Central memory CD8-positive, alpha-beta T cell (primary cell): ENCODE results near the gene NEAT1.

Experiments
- ATAC-seq: fragments of 150-1000 bp; cut with Tn5 transposase; replicated peaks from 2 replicates; pipeline ENCODE4 v1.10.0; 2022; ENCODE audit warnings: mild to moderate bottlenecking, moderate FRiP score, moderate number of reproducible peaks; ENCODE audit not compliant: poor library complexity, severe bottlenecking; ENCODE audit errors: extremely low read depth
- DNase-seq, 2 donors: peaks; one replicate each; pipeline ENCODE4 v3.0.0; 2021; ENCODE audit warnings: low spot score in 2 of 2
- H3K27ac Mint-ChIP-seq: one replicate; pipeline ENCODE4 v1.8.0; 2022; ENCODE audit warnings: low read depth, mild to moderate bottlenecking, moderate library complexity, mixed read lengths
- H3K27me3 Mint-ChIP-seq: one replicate; pipeline ENCODE4 v1.8.0; 2022; ENCODE audit warnings: mixed read lengths
- H3K36me3 Mint-ChIP-seq: one replicate; pipeline ENCODE4 v1.8.0; 2022; ENCODE audit warnings: mild to moderate bottlenecking, moderate library complexity, mixed read lengths; ENCODE audit not compliant: insufficient read depth
- H3K4me1 Mint-ChIP-seq: one replicate; pipeline ENCODE4 v1.8.0; 2022; ENCODE audit warnings: mixed read lengths
- H3K4me3 Mint-ChIP-seq: one replicate; pipeline ENCODE4 v1.8.0; 2022; ENCODE audit warnings: mild to moderate bottlenecking, moderate library complexity, mixed read lengths
- H3K9me3 Mint-ChIP-seq: one replicate; pipeline ENCODE4 v1.8.0; 2022; ENCODE audit warnings: mixed read lengths

The NEAT1 gene

GRCh38 chr11:65424205-65425104 is 1.9 kb downstream of the NEAT1 start:
- H3K27me3 Mint-ChIP-seq = no peaks in the 10 kb centered on the region
- peak overlapping the region; percentile 100 for H3K4me3 Mint-ChIP-seq
- H3K27ac Mint-ChIP-seq = peak overlapping the region; percentile 100
- no peaks in the 10 kb centered on the region for H3K9me3 Mint-ChIP-seq
- H3K4me1 Mint-ChIP-seq = peaks cover 85% of the 10 kb centered on the region
- ATAC-seq (no peak), DNase-seq (peak in 1 of 2 donors; percentile 49)
- peaks cover 70% of the 10 kb centered on the region for H3K36me3 Mint-ChIP-seq

GRCh38 chr11:65425105-65425970 is 2.7 kb downstream of the NEAT1 start:
- Mint-ChIP-seq H3K4me1 (peaks cover 85% of the 10 kb centered on the region), H3K27ac (peak overlapping the region; percentile 100), H3K9me3 (no peaks in the 10 kb centered on the region), H3K27me3 (no peaks in the 10 kb centered on the region), H3K36me3 (peaks cover 76% of the 10 kb centered on the region), H3K4me3 (peak overlapping the region; percentile 100)
- ATAC-seq = peak; percentile 65
- peak in 1 of 2 donors; percentile 91 for DNase-seq

GRCh38 chr11:65425971-65426838 is 3.6 kb downstream of the NEAT1 start:
- peak; percentile 41 for ATAC-seq
- H3K36me3 Mint-ChIP-seq = peaks cover 76% of the 10 kb centered on the region
- peak overlapping the region; percentile 100 for H3K4me3 Mint-ChIP-seq
- H3K27me3 Mint-ChIP-seq = no peaks in the 10 kb centered on the region
- H3K9me3 Mint-ChIP-seq = no peaks in the 10 kb centered on the region
- no peak for DNase-seq
- peak overlapping the region; percentile 100 for H3K27ac Mint-ChIP-seq
- peaks cover 85% of the 10 kb centered on the region for H3K4me1 Mint-ChIP-seq

GRCh38 chr11:65426839-65427690 is 4.5 kb downstream of the NEAT1 start:
- Mint-ChIP-seq H3K27ac (peak overlapping the region; percentile 100), H3K27me3 (no peaks in the 10 kb centered on the region), H3K4me1 (peaks cover 85% of the 10 kb centered on the region), H3K36me3 (peaks cover 69% of the 10 kb centered on the region), H3K9me3 (no peaks in the 10 kb centered on the region), H3K4me3 (peak overlapping the region; percentile 100)
- ATAC-seq (no peak), DNase-seq (no peak)

- H3K4me1 Mint-ChIP-seq = peaks cover 87% of the 10 kb centered on the region
- peaks cover 69% of the 10 kb centered on the region for H3K36me3 Mint-ChIP-seq
- ATAC-seq (no peak), DNase-seq (no peak)
- H3K27ac Mint-ChIP-seq = peak overlapping the region; percentile 100
- peak overlapping the region; percentile 100 for H3K4me3 Mint-ChIP-seq
- no peaks in the 10 kb centered on the region for H3K9me3 Mint-ChIP-seq
- no peaks in the 10 kb centered on the region for H3K27me3 Mint-ChIP-seq
These were observed 5.3 kb downstream of the NEAT1 start for GRCh38 chr11:65427691-65428577.

- no peak for DNase-seq
- ATAC-seq = no peak
- H3K36me3 Mint-ChIP-seq = peaks cover 66% of the 10 kb centered on the region
- H3K9me3 Mint-ChIP-seq = no peaks in the 10 kb centered on the region
- H3K27me3 Mint-ChIP-seq = no peaks in the 10 kb centered on the region
- H3K27ac Mint-ChIP-seq = peak overlapping the region; percentile 100
- peaks cover 88% of the 10 kb centered on the region for H3K4me1 Mint-ChIP-seq
- peak overlapping the region; percentile 100 for H3K4me3 Mint-ChIP-seq
These were observed 6.0 kb downstream of the NEAT1 start for GRCh38 chr11:65428578-65429067.

GRCh38 chr11:65429068-65429681 is 6.6 kb downstream of the NEAT1 start:
- Mint-ChIP-seq H3K27ac (peak overlapping the region; percentile 100), H3K4me3 (peak overlapping the region; percentile 100), H3K9me3 (no peaks in the 10 kb centered on the region), H3K4me1 (peaks cover 87% of the 10 kb centered on the region), H3K27me3 (no peaks in the 10 kb centered on the region), H3K36me3 (peaks cover 63% of the 10 kb centered on the region)
- DNase-seq (no peak), ATAC-seq (no peak)

GRCh38 chr11:65429724-65430405 is 7.3 kb downstream of the NEAT1 start:
- Mint-ChIP-seq H3K4me1 (peaks cover 86% of the 10 kb centered on the region), H3K27me3 (no peaks in the 10 kb centered on the region), H3K9me3 (no peaks in the 10 kb centered on the region), H3K4me3 (peak overlapping the region; percentile 100), H3K36me3 (peaks cover 63% of the 10 kb centered on the region), H3K27ac (peak overlapping the region; percentile 100)
- ATAC-seq (no peak), DNase-seq (no peak)

- Mint-ChIP-seq H3K9me3 (no peaks in the 10 kb centered on the region), H3K4me1 (peaks cover 86% of the 10 kb centered on the region), H3K4me3 (peak overlapping the region; percentile 100), H3K36me3 (peaks cover 63% of the 10 kb centered on the region), H3K27me3 (no peaks in the 10 kb centered on the region), H3K27ac (peak overlapping the region; percentile 100)
- ATAC-seq (peak; percentile 8), DNase-seq (no peak)
These were observed 8.0 kb downstream of the NEAT1 start for GRCh38 chr11:65430406-65431217.
